ENCODE results near the gene TNS3.
"Not testable (repeated sequence)": the region's sequence is repeated elsewhere in the genome, so short reads cannot be mapped to it uniquely, and the experiment has no call there.

The TNS3 gene

GRCh38 chr7:47472444-47473157 lies 109.3 kb downstream of the TNS3 start:
- no peak for DNase-seq (ENCODE audit: low read depth in 3 of 3)

DNA sequence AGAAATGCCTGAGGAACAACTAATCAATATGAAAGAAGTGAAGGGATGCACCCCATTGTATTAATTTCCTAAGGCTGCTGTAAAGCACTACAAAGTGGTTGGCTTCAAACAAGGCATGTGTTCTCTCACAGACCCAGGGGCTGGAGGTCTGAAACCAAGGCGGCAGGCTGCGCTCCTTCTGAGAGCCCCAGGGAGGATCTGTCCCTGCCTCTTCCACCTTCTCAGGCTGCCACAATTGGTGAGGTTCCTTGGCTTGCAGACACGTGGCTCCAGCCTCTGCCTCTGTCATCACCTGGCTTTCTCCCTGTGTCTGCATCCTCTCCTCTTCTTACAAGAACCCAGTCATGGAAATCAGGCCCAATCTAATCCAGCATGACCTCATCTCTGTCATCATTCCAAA lies 110.1 kb downstream of the TNS3 start:
- no peak for DNase-seq (ENCODE audit: low read depth in 3 of 3)

DNA sequence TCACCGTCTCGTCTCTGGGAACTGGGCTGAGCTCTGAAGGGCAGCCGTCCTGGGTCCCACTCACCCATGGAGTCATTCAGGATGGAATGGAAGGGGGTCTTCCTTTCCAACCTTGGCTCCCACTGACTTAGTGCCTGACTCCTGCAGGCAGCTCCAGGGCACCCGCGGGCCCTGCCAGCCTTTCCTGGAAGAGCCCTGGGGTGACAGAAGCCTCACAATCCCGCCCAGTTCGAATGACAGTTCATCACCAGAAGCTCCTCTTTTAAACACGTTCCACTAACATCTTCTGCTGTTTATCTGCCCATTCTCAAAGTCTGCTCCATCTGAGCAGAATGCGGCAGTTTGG lies 110.6 kb downstream of the TNS3 start:
- DNase-seq (ENCODE audit: low read depth in 3 of 3) = no peak

DNA sequence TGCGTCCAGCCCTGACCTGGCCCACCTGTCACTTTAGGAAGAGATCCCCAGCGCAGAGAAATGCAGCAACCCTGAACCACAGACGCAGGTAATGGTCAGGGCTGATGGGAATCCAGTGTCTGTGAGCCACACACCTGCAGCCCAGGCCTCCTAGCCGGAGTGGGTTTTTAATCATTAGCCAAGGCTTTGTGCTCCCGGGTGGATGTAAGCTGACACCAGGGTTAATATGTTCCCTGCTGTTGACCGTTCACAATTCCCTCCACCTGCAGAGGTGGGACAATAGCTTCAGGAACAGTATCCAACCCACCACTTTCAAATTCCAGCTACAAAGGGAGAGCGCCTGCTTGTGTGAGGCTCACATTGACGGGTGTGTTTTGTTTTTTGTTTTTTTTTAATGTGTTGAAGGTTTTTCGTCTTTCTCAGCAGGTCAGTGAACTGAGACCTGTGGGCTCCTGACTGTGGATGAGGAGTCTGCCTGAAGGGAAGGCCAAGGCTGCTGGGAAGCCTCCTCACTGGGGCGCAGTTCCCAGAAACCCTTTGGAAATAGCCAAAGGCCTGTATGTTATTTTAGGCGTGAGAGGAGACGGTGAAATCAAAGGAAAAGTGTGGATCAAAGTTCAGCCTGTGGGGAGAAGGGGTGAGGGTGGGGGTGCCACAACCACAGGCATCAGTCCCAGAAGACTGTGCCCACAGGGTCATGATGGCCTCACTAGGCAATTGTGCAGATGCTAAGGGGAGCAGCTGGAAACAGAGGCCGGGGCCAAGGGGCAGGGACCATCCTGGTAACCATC lies 111.1 kb downstream of the TNS3 start:
- DNase-seq (ENCODE audit: low read depth in 3 of 3) = no peak

DNA sequence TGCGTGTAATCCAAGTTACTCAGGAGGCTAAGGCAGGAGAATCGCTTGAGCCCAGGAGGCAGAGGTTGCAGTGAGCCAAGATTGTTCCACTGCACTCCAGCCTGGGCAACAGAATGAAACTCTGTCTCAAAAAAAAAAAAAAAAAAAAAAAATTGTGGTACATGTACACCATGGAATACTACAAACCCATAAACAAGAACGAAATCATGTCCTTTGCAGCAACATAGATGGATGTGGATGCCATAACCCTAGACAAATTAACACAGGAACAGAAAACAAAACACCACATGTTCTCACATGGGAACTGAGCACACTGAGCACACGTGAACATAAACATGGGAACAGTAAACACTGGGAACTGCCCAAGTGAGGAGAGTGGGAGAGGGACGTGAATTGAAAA lies 112.1 kb downstream of the TNS3 start:
- not testable (repeated sequence) for DNase-seq (ENCODE audit: low read depth in 3 of 3)

DNA sequence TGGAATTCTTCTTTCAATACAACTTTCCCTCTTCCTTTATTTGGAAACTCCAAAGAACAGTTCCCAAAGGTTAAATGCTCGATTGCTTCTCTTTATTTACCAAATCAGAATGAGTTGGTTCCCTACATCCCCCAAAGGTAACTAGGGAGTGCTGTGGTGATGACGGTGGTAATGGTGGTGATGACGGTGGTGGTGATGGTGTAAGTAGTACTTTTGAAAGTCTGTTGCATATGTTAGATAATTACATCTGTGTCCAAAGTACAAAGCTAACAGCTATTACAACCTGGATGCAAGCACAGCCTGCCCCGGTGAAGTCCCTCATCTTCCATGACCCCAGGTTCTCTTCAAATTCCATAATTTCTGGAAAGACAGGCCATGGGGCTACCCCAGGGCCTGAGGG lies 115.1 kb downstream of the TNS3 start:
- DNase-seq (ENCODE audit: low read depth in 3 of 3) = no peak

GRCh38 chr7:47465191-47465590 lies 116.7 kb downstream of the TNS3 start:
- no peak for DNase-seq (ENCODE audit: low read depth in 3 of 3)

DNA sequence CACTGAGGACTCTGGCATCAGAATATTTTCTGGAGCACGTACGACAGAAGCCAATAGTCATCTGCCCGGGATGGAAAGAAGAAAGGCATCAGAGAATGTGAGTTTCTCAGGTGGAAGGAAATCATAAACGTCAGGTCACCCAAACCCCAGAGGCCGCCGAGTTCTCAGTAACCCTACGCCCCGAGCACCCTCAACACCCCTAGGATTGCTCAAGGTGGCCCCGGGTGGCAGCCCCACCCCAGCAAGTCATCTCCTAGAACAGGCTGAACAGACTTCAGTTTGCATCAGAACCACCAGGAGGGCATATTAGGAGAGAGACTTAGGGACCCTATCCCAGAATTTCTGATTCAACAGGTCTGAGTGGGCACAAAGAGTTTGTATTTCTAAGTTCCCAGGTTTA lies 117.6 kb downstream of the TNS3 start:
- DNase-seq (ENCODE audit: low read depth in 3 of 3) = no peak

- no peak for DNase-seq (ENCODE audit: low read depth in 3 of 3)
Observed at GRCh38 chr7:47461746-47462145, 120.2 kb downstream of the TNS3 start.

DNA sequence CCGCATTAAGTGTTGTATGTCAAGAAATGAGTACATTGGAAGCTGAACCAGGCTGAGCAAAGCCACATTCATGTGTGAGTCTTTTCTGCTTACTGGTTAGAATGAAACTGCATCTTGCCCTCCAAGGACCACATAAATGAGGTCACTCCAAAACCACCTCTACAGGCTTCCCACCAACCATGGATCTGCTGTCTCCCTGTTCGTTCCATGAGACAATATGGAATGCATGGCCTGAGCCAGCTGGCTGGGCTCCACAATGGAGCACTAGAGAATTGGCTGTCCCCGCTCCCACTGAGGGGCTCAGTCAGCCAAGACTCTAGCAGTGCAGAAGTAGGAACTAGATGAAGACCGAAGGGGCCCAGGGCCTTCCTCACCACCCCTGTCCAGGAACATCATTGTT lies 120.8 kb downstream of the TNS3 start:
- DNase-seq (ENCODE audit: low read depth in 3 of 3) = no peak

DNA sequence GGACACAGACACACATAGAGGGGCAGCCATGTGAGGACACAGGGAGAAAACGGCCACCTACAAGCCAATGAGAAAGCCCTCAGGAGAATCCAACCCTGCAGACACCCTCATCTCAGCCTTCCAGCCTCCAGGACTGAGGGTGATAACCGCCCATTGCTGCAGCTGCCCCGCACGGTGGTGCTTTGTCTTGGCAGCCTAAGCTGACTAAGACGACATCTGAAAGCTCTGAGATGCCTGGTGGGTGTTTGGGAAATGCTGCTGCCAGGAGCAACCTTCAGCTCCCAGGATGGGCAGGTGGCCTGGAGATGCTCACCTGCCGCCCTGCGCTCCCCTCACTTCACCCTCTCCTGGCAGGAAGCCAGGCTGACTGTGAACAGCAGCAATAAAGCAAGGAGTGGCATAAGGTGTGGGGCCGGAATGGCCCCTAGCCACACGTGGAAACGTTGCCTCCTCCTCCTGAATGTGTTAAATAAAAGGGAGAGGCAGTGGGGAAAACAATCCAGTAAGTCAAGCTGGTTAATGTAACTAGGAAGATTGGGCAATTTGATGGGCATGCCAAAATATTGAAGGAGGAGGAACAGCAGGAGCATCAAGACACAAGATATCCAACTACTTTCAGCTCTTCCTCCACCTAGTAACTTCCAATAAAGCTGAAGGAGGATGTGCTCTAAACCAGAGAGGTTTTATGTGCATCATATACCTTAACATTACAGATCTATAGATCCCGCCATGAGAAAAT lies 121.5 kb downstream of the TNS3 start:
- DNase-seq (ENCODE audit: low read depth in 3 of 3) = no peak

DNA sequence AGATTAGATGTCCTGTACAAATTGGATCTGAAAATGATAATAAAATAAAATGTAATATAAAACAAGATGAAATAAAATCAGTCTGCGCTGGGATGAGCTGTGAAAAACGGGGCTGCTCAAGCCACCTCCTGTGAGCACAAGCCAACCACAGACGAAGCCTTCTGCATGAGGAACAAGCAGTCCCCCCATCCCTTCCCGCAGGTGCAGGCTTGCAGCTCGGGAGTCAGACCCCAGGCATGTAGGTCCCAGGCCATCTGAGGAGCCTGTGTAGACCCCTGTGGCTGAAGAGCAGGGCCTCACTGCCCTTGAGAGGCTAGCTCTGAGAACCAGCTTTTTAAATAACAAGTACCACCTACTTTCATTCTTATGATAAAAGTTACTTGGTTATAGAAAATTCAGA lies 123.4 kb downstream of the TNS3 start:
- no peak for DNase-seq (ENCODE audit: low read depth in 3 of 3)

GRCh38 chr7:47458057-47458456 lies 123.9 kb downstream of the TNS3 start:
- DNase-seq (ENCODE audit: low read depth in 3 of 3) = no peak

DNA sequence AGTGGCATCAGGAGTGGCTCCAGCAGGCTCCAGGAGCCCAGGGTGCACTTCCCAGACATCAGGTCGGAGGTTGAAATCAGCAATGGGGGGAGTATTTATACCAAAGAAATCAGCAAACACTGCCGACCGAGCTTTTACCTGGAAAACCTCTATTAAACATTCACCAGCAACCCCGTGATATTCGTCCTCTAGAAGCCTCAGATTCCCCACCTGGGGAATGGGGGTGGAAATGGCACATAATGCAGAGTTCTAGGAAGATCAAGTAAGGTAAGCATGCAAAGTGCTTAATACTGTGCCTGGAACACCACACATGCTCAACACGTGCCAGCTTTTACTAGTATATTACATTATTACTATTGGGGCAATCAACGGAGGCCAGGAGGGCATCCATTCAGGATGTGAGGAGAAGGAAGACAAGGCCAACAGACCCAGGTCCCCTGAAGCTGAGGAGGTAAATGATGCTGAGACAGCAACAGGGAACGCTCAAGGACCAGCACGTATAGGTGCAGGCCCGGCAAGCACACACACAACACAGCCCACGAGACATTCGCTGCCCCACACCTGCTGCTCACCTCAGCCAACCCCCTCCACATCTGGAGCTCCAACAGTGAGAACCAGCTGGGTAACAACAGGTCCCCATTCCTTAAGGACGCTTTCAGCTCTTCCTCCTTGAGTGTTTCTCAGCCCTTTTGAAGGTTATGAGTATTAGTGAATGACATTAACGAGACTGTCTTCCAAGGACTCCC lies 125.5 kb downstream of the TNS3 start:
- DNase-seq (ENCODE audit: low read depth in 3 of 3) = no peak

DNA sequence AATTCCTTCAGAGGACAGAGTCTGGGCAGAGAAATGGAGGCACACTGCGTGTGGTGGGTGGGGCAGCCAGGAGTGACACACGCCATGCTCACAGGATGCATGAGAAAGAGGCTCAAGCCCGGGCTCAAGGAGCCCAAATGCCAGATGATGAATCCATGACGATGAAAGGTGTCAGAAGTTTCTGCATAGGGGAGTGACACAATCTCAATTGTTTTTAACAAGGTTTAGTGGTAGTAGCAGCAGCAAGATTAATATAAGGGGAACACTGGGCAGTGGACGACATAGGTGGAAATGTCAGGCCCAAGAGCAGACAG lies 126.1 kb downstream of the TNS3 start:
- no peak for DNase-seq (ENCODE audit: low read depth in 3 of 3)

DNA sequence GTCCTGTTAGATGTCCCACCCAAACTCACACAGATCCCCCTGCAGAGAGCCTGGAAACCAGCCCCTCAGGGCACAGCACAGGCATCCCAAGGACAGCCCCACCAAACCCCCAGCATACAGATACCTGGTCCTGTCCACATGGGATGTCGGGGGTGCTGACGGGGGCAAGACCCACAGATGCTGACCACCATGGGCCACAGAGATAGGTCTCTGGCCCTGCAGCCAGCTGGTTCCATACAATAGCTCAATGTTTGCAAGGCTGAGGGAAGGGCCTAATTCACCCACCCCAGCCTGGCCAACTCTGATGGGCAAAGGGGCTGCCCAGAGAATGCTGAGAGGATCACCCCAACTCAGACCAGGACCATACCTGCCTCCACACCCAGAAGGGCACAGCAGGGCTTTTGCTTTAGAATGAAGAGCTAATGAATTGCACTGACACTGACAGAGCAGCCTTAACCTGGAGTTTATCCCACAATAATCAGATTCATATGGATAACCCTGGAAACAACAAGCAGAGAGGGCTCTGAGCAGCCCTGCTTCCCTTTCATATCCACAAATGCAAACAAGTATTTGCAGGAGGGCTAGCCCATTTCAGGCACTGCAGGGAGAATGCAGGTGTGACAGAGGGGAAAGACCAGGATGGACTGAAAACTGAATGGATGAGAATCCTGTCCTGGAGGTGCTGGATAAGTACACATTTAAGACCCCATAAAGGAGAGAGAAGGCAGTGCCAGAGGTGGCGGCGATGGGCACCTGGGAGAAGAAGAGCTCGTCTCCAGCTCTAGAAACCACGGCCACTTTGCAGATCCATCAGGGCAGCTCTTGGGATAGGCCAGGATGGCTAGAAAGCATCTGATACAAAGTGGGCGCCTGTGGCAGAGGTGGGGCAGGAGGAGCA lies 126.7 kb downstream of the TNS3 start:
- DNase-seq (ENCODE audit: low read depth in 3 of 3) = no peak

DNA sequence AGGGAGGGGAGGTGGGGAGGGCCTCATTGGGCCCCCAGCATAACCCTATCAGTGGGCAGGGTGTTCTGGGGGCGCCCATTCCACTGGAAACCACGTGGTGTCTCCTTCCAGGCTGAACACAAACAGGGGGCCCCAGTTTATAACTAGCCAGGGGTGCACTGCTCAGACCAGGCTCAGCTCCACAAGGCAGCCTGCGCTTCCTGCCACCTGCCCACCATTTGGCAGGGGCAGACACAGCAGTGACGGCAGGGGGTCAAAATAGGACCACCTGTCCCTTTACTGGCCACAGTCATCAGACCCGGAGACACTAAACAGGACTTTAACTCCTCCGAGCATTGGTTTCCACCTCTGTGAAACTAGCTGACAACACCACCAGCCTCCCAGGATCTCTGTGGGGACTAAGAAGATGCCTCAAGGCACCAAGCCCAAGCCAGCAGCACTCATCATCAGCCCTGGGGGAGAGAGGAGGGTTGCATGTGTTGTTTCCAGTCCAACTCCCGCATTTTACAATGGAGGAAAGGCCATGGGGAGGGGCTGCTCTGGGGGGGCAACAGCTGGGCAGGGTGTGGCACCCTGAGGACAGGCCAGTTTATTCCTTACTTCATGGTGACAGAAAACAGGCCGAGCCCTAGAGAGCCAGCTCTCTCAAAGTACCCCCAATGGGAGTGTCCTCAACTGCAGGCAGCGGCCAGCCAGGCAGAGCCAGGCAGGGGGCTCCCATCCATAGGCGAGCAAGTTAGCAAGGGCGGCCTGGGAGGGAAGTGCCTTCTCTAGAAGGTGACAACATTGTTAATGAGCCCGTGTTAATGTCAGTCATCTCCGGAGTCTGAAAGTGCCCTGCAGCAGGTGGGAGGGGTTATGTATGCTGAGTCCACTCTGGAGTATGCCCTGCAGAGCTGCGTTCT lies 127.6 kb downstream of the TNS3 start:
- no peak for DNase-seq (ENCODE audit: low read depth in 3 of 3)

GRCh38 chr7:47453093-47454061 lies 128.5 kb downstream of the TNS3 start:
- no peak for DNase-seq (ENCODE audit: low read depth in 3 of 3)

GRCh38 chr7:47452715-47453092 lies 129.2 kb downstream of the TNS3 start:
- DNase-seq (ENCODE audit: low read depth in 3 of 3) = no peak

Measured in stimulated activated CD4-positive, alpha-beta T cell treated with anti-CD3 and anti-CD28 coated beads, TNF-alpha, amount 100 ng/mL, for 24 hours (primary cell).